ENCODE measurements around the gene AMBRA1. TPM values are rescaled to one million over a fixed set of nuclear protein-coding genes. Genes with fewer than 3 reads are reported as not detected.
A peak's percentile ranks its signal among the peaks of the same experiment; 100 is the strongest.

The AMBRA1 gene
- total and polyA plus RNA-seq, 11 donors, result 5.6 to 23.5 (median 16.2) TPM

- no peak overlapping the region for H3K4me3 ChIP-seq
- H3K27ac ChIP-seq, result peak overlapping the region in 2 of 12 donors; percentile 6 to 10
- 95 to 100% (median 99%) methylated on average over 1 of the region's 1 CpG for WGBS, 4 donors
- H3K27me3 ChIP-seq, result no peaks in the 10 kb centered on the region
- H3K4me1 ChIP-seq, result peaks cover 0 to 31% (median 14%) of the 10 kb centered on the region in 12 donors
- no peaks in the 10 kb centered on the region for H3K9me3 ChIP-seq
- ATAC-seq (no peak), DNase-seq (no peak)
- intact Hi-C loops (cut with DNase I), result no loop called here
- peaks cover 0 to 14% (median 0%) of the 10 kb centered on the region in 9 donors for H3K36me3 ChIP-seq
- TF ChIP-seq CTCF (IDR thresholded peaks at IDR 0.05) (no peak), POLR2A (IDR thresholded peaks at IDR 0.05) (no peak)
Measured at GRCh38 chr11:46514370-46514769, 79.5 kb downstream of the AMBRA1 start.

- 34 to 39% (median 35%) methylated on average over 3 of the region's 3 CpGs for WGBS, 4 donors
- ATAC-seq (peak; percentile 54 to 78 (median 67)), DNase-seq (peak in 4 of 5 donors; percentile 61 to 74 (median 63))
- no peaks in the 10 kb centered on the region for H3K27me3 ChIP-seq
- H3K9me3 ChIP-seq, result no peaks in the 10 kb centered on the region
- TF ChIP-seq POLR2A (IDR thresholded peaks at IDR 0.05) (no peak), CTCF (IDR thresholded peaks at IDR 0.05) (no peak)
- H3K4me3 ChIP-seq, result no peak overlapping the region
- H3K4me1 ChIP-seq, result peaks cover 0 to 28% (median 14%) of the 10 kb centered on the region in 12 donors
- H3K27ac ChIP-seq, result peak overlapping the region in 2 of 12 donors; percentile 6 to 10
- peaks cover 0 to 14% (median 0%) of the 10 kb centered on the region in 9 donors for H3K36me3 ChIP-seq
- intact Hi-C loops (cut with DNase I), result no loop called here
Measured at GRCh38 chr11:46513934-46514342, 79.9 kb downstream of the AMBRA1 start.

- Histone ChIP-seq H3K36me3 (peaks cover 0 to 29% (median 11%) of the 10 kb centered on the region in 9 donors), H3K27ac (no peak overlapping the region), H3K27me3 (no peaks in the 10 kb centered on the region), H3K4me1 (peaks cover 0 to 22% (median 12%) of the 10 kb centered on the region in 12 donors), H3K9me3 (no peaks in the 10 kb centered on the region), H3K4me3 (no peak overlapping the region)
- 96 to 98% (median 97%) methylated on average over 5 of the region's 5 CpGs for WGBS, 4 donors
- intact Hi-C loops (cut with DNase I), result no loop called here
- TF ChIP-seq POLR2A (IDR thresholded peaks at IDR 0.05), result no peak
- TF ChIP-seq CTCF (IDR thresholded peaks at IDR 0.05), result no peak
- DNase-seq, result no peak
- ATAC-seq, result no peak
Measured at GRCh38 chr11:46512261-46512881, 81.5 kb downstream of the AMBRA1 start.

GRCh38 chr11:46511342-46511741 is 82.5 kb downstream of the AMBRA1 start:
- intact Hi-C loops (cut with DNase I), result no loop called here
- ATAC-seq (no peak), DNase-seq (no peak)
- no peak overlapping the region for H3K4me3 ChIP-seq
- WGBS, 4 donors, result 86 to 97% (median 93%) methylated on average over 2 of the region's 2 CpGs
- H3K27ac ChIP-seq, result no peak overlapping the region
- H3K36me3 ChIP-seq, result peaks cover 0 to 36% (median 11%) of the 10 kb centered on the region in 9 donors
- H3K9me3 ChIP-seq, result no peaks in the 10 kb centered on the region
- TF ChIP-seq CTCF (IDR thresholded peaks at IDR 0.05) (no peak), POLR2A (IDR thresholded peaks at IDR 0.05) (no peak)
- H3K4me1 ChIP-seq, result peaks cover 0 to 22% (median 13%) of the 10 kb centered on the region in 12 donors
- no peaks in the 10 kb centered on the region for H3K27me3 ChIP-seq
